Ishikawa (cell line): ENCODE measurements around the gene NYNRIN.

Experiments used
- CEBPB ChIP-seq: IDR thresholded peaks from 2 replicates; pipeline ENCODE4 v1.6.1; 2012
- CREB1 ChIP-seq: IDR thresholded peaks from 2 replicates; pipeline ENCODE4 v1.6.1; 2012; ENCODE audit warnings: low read depth
- EGR1 ChIP-seq: IDR thresholded peaks from 2 replicates; pipeline ENCODE4 v1.6.1; 2012
- EP300 ChIP-seq: IDR thresholded peaks from 2 replicates; pipeline ENCODE4 v1.6.1; 2012; ENCODE audit warnings: borderline replicate concordance
- FOXM1 ChIP-seq: IDR thresholded peaks from 2 replicates; pipeline ENCODE4 v1.6.1; 2012; ENCODE audit warnings: low read depth, borderline replicate concordance
- MAX ChIP-seq: IDR thresholded peaks from 2 replicates; pipeline ENCODE4 v1.6.1; 2012
- NFIC ChIP-seq: IDR thresholded peaks from 2 replicates; pipeline ENCODE4 v1.6.1; 2012
- RAD21 ChIP-seq: IDR thresholded peaks from 2 replicates; pipeline ENCODE4 v1.6.1; 2012; ENCODE audit warnings: low read depth
- REST ChIP-seq: IDR thresholded peaks from 2 replicates; pipeline ENCODE4 v1.6.1; 2012; ENCODE audit warnings: low read depth, mild to moderate bottlenecking
- TAF1 ChIP-seq: IDR thresholded peaks from 2 replicates; pipeline ENCODE4 v1.6.1; 2012; ENCODE audit warnings: low read depth, mild to moderate bottlenecking
- TCF12 ChIP-seq: IDR thresholded peaks from 2 replicates; pipeline ENCODE4 v1.6.1; 2012; ENCODE audit warnings: low read depth
- TEAD4 ChIP-seq: IDR thresholded peaks from 2 replicates; pipeline ENCODE4 v1.6.1; 2012
- YY1 ChIP-seq: IDR thresholded peaks from 2 replicates; pipeline ENCODE4 v1.6.1; 2012; ENCODE audit warnings: low read depth
- ZBTB7A ChIP-seq: IDR thresholded peaks from 2 replicates; pipeline ENCODE4 v1.6.1; 2012; ENCODE audit warnings: low read depth
- TF ChIP-seq, protein P1 (sequence below): IDR thresholded peaks from 2 replicates; pipeline ENCODE4 v1.6.1; 2012

NYNRIN gene

DNA sequence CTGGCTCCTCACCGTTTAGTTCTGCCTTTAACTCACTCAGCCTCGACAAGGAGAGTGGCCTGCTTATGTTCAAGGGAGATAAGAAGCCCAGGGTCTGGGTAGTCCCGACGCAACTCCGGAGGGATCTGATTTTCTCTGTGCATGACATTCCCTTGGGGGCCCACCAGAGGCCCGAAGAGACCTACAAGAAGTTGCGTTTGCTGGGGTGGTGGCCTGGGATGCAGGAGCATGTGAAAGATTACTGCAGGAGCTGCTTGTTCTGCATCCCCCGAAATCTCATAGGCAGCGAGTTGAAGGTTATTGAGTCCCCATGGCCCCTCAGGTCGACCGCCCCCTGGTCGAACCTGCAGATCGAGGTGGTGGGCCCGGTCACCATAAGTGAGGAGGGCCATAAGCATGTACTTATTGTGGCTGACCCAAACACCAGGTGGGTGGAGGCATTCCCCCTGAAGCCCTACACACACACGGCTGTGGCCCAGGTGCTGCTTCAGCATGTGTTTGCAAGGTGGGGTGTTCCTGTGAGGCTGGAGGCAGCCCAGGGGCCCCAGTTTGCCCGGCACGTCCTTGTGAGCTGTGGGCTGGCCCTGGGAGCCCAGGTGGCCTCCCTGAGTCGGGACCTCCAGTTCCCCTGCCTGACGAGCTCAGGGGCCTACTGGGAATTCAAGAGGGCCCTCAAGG, 17.6 kb downstream of the NYNRIN start:
- TF ChIP-seq ZBTB7A (no peak), CEBPB (no peak), TCF12 (no peak), NFIC (no peak), TEAD4 (no peak), FOXM1 (no peak), TAF1 (no peak), YY1 (no peak), RAD21 (no peak)

- TF ChIP-seq ZBTB7A (no peak), CEBPB (no peak), RAD21 (no peak), FOXM1 (no peak), MAX (no peak), TCF12 (no peak), EP300 (no peak), REST (no peak), TEAD4 (no peak), TAF1 (no peak)
- TF ChIP-seq, protein P1, sequence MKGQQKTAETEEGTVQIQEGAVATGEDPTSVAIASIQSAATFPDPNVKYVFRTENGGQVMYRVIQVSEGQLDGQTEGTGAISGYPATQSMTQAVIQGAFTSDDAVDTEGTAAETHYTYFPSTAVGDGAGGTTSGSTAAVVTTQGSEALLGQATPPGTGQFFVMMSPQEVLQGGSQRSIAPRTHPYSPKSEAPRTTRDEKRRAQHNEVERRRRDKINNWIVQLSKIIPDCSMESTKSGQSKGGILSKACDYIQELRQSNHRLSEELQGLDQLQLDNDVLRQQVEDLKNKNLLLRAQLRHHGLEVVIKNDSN: no peak
Measured at GRCh38 chr14:24416932-24417619, 18.3 kb downstream of the NYNRIN start.

- TF ChIP-seq CREB1 (no peak), NFIC (no peak), EGR1 (no peak), RAD21 (no peak), EP300 (no peak), TCF12 (no peak), TEAD4 (no peak), REST (no peak), MAX (no peak), TAF1 (no peak), FOXM1 (no peak), YY1 (no peak), CEBPB (no peak), ZBTB7A (no peak)
- TF ChIP-seq, protein P1: no peak
Measured at GRCh38 chr14:24417832-24418491, 19.2 kb downstream of the NYNRIN start.

DNA sequence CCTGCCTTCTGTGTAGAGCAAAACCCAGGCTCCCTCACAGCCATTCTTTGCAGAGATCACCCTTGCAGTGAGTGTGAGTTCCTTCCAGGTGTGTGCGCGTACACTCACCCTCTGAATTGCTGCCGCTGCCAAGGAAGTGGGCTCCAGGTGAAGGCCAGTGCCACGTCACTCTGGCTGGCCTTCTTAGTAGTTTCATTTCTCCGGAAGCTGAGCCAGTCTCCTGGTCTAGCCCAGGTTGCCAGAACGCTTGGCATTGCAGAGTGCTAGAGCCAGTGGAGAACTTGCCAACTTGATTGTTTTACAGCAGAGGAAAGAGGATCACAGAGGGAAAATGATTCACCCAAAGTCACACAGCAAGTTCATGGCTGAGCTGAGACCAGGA, 19.7 kb downstream of the NYNRIN start:
- TF ChIP-seq NFIC: no peak
- TF ChIP-seq TCF12: no peak
- TF ChIP-seq ZBTB7A: no peak
- no peak for TF ChIP-seq CEBPB
- TF ChIP-seq MAX: no peak
- no peak for TF ChIP-seq TAF1
- TF ChIP-seq, protein P1: no peak
- no peak for TF ChIP-seq REST
- no peak for TF ChIP-seq YY1
- TF ChIP-seq FOXM1: no peak
